ENCODE data around the gene SHC3.

- TF ChIP-seq POLR2AphosphoS5 (IDR thresholded peaks at IDR 0.05) (peak; percentile 76), EZH2 (IDR thresholded peaks at IDR 0.05; ENCODE audit: borderline replicate concordance, insufficient read depth, low read length, poor library complexity, severe bottlenecking) (no peak), SMC3 (conservative IDR thresholded peaks at IDR 0.05; ENCODE audit: poor library complexity) (no peak), CTCF (IDR thresholded peaks at IDR 0.05; ENCODE audit: poor library complexity, severe bottlenecking) (peak; percentile 7)
Measured at GRCh38 chr9:89177944-89178829, at the start of gene SHC3.

Data from neural cell (in vitro differentiated cells).